IMR-90 (cell line): ENCODE data around the gene SRD5A3. TPM values are rescaled to one million over a fixed set of nuclear protein-coding genes. Genes with fewer than 3 reads are reported as not detected.

Experiments used
- ATAC-seq: fragments of 200-7000 bp; cut with Tn5 transposase; 2 replicates; pipeline ENCODE4 v1.9.1; 2020; ENCODE audit warnings: low read depth, mild to moderate bottlenecking, moderate library complexity
- BruUV-seq: library from RNA; stranded (reverse); fragments of 400-500 nt; replicated peaks from 2 replicates; lab custom pipeline; 2021; lab: Mats Ljungman, UMichigan
- CTCF ChIA-PET: fragments of 300-600 bp; formaldehyde crosslinking; extraction: SDS; loops from one replicate; lab custom pipeline; 2021; ENCODE audit warnings: antibody characterized with exemption; lab: Yijun Ruan, JAX
- POLR2A ChIA-PET: fragments of 300-600 bp; sonication (Branson Sonifier 250); formaldehyde crosslinking; loops from one replicate; lab custom pipeline; 2022; ENCODE audit warnings: antibody characterized with exemption; ENCODE audit not compliant: unreplicated experiment; lab: Charles Lee
- DNase-seq: peaks from one replicate; pipeline ENCODE4 v3.0.0; 2013
- H2AFZ ChIP-seq: replicated peaks from 2 replicates; pipeline ENCODE3; 2013; ENCODE audit warnings: low read length, mild to moderate bottlenecking; ENCODE audit not compliant: poor library complexity
- H2AK5ac ChIP-seq: 2 replicates; pipeline ENCODE4 v1.6.1; 2013; ENCODE audit warnings: low read depth, low read length, inconsistent platforms
- H2AK9ac ChIP-seq: replicated peaks from 2 replicates; pipeline ENCODE3; 2013; ENCODE audit warnings: mild to moderate bottlenecking, low read depth, low read length, moderate library complexity; ENCODE audit not compliant: poor library complexity
- H2BK120ac ChIP-seq: 2 replicates; pipeline ENCODE4 v1.6.1; 2013; ENCODE audit warnings: low read depth, low read length, inconsistent platforms
- H2BK15ac ChIP-seq: 3 replicates; pipeline ENCODE4 v1.6.1; 2013; ENCODE audit warnings: low read depth, low read length, inconsistent platforms
- H2BK20ac ChIP-seq: 2 replicates; pipeline ENCODE4 v1.6.1; 2013; ENCODE audit warnings: low read depth, mild to moderate bottlenecking, inconsistent platforms, low read length, moderate library complexity
- H2BK5ac ChIP-seq: 2 replicates; pipeline ENCODE4 v1.6.1; 2013; ENCODE audit warnings: mild to moderate bottlenecking, low read depth, low read length, inconsistent platforms; ENCODE audit not compliant: poor library complexity, severe bottlenecking
- H3K14ac ChIP-seq: replicated peaks from 2 replicates; pipeline ENCODE4 v1.6.1; 2013; ENCODE audit warnings: low read depth, low read length, inconsistent platforms
- H3K18ac ChIP-seq: 2 replicates; pipeline ENCODE4 v1.6.1; 2013; ENCODE audit warnings: low read depth, low read length, control low read depth
- H3K23ac ChIP-seq: 2 replicates; pipeline ENCODE4 v1.6.1; 2013; ENCODE audit warnings: low read depth, low read length, inconsistent platforms
- H3K27ac ChIP-seq: 2 replicates; pipeline ENCODE4 v1.5.1; 2013; ENCODE audit warnings: mild to moderate bottlenecking, control low read depth, low read length; ENCODE audit not compliant: insufficient read depth
- H3K27me3 ChIP-seq: 2 replicates; pipeline ENCODE4 v1.6.1; 2013; ENCODE audit warnings: low read length; ENCODE audit not compliant: control insufficient read depth, insufficient read depth
- H3K36me3 ChIP-seq: 2 replicates; pipeline ENCODE4 v1.6.1; 2013; ENCODE audit warnings: low read length, mixed read lengths; ENCODE audit not compliant: control insufficient read depth, insufficient read depth
- H3K4ac ChIP-seq: 2 replicates; pipeline ENCODE4 v1.6.1; 2013; ENCODE audit warnings: low read depth, low read length, inconsistent platforms
- H3K4me1 ChIP-seq: 2 replicates; pipeline ENCODE4 v1.6.1; 2013; ENCODE audit warnings: low read length, mixed read lengths; ENCODE audit not compliant: control insufficient read depth, insufficient read depth
- H3K4me2 ChIP-seq: 2 replicates; pipeline ENCODE4 v1.6.1; 2013; ENCODE audit warnings: low read depth, mild to moderate bottlenecking, control low read depth, low read length, moderate library complexity
- H3K4me3 ChIP-seq: 2 replicates; pipeline ENCODE4 v1.5.1; 2013; ENCODE audit warnings: low read depth, mild to moderate bottlenecking, control low read depth, low read length, moderate library complexity; ENCODE audit not compliant: insufficient read depth
- H3K56ac ChIP-seq: 2 replicates; pipeline ENCODE4 v1.6.1; 2013; ENCODE audit warnings: low read length, inconsistent platforms; ENCODE audit not compliant: insufficient read depth; ENCODE audit errors: extremely low read depth
- H3K79me1 ChIP-seq, 2 experiments: 2 replicates each; pipeline ENCODE4 v1.6.1; 2013; ENCODE audit warnings: low read length in 2 of 2, inconsistent platforms in 1 of 2, low read depth in 1 of 2
- H3K9ac ChIP-seq: 2 replicates; pipeline ENCODE4 v1.6.1; 2013; ENCODE audit warnings: low read depth, low read length, control low read depth
- H3K9me1 ChIP-seq: 2 replicates; pipeline ENCODE4 v1.6.1; 2013; ENCODE audit warnings: low read length, inconsistent platforms; ENCODE audit not compliant: insufficient read depth
- H3K9me3 ChIP-seq: 2 replicates; pipeline ENCODE4 v1.6.1; 2013; ENCODE audit warnings: low read length; ENCODE audit not compliant: control insufficient read depth, insufficient read depth
- H4K20me1 ChIP-seq: 2 replicates; pipeline ENCODE4 v1.6.1; 2013; ENCODE audit warnings: low read length, inconsistent platforms; ENCODE audit not compliant: insufficient read depth
- H4K5ac ChIP-seq: 2 replicates; pipeline ENCODE4 v1.6.1; 2013; ENCODE audit warnings: mild to moderate bottlenecking, low read depth, low read length, control low read depth
- H4K8ac ChIP-seq, 2 experiments: 2 replicates each; pipeline ENCODE4 v1.6.1; 2013; ENCODE audit warnings: low read depth in 2 of 2, low read length in 2 of 2, control low read depth in 1 of 2, inconsistent platforms in 1 of 2
- H4K91ac ChIP-seq: 2 replicates; pipeline ENCODE4 v1.6.1; 2013; ENCODE audit warnings: low read depth, low read length, inconsistent platforms; ENCODE audit not compliant: insufficient read depth
- BHLHE40 ChIP-seq: fragments of 150-350 bp; IDR thresholded peaks from 2 replicates; pipeline ENCODE4 v1.6.1; 2016; ENCODE audit warnings: mild to moderate bottlenecking, low read depth, low read length
- CEBPB ChIP-seq: IDR thresholded peaks from 2 replicates; pipeline ENCODE4 v1.6.1; 2012; ENCODE audit warnings: low read depth, low read length, improper control_type of control experiment
- CHD1 ChIP-seq: IDR thresholded peaks from 2 replicates; pipeline ENCODE4 v1.6.1; 2012; ENCODE audit warnings: low read depth, low read length, improper control_type of control experiment
- FOS ChIP-seq: fragments of 150-350 bp; IDR thresholded peaks from 2 replicates; pipeline ENCODE4 v1.6.1; 2016; ENCODE audit warnings: low read depth, low read length
- MAFK ChIP-seq: IDR thresholded peaks from 2 replicates; pipeline ENCODE4 v1.6.1; 2012; ENCODE audit warnings: low read depth, low read length, improper control_type of control experiment
- MAZ ChIP-seq: IDR thresholded peaks from 2 replicates; pipeline ENCODE4 v1.6.1; 2012; ENCODE audit warnings: low read depth, mild to moderate bottlenecking, low read length, improper control_type of control experiment, moderate library complexity, borderline replicate concordance
- MXI1 ChIP-seq: IDR thresholded peaks from 2 replicates; pipeline ENCODE4 v1.6.1; 2012; ENCODE audit warnings: low read depth, mild to moderate bottlenecking, low read length, moderate library complexity, borderline replicate concordance
- NFE2L2 ChIP-seq: fragments of 150-350 bp; IDR thresholded peaks from 2 replicates; pipeline ENCODE4 v1.6.1; 2016; ENCODE audit warnings: low read depth, mild to moderate bottlenecking, low read length
- POLR2A ChIP-seq: IDR thresholded peaks from 2 replicates; pipeline ENCODE4 v1.6.1; 2012; ENCODE audit warnings: mild to moderate bottlenecking, low read depth, low read length
- RAD21 ChIP-seq: IDR thresholded peaks from 2 replicates; pipeline ENCODE4 v1.6.1; 2012; ENCODE audit warnings: low read length, improper control_type of control experiment
- RCOR1 ChIP-seq: IDR thresholded peaks from 2 replicates; pipeline ENCODE4 v1.6.1; 2012; ENCODE audit warnings: mild to moderate bottlenecking, low read length, improper control_type of control experiment; ENCODE audit not compliant: insufficient replicate concordance
- RFX5 ChIP-seq: IDR thresholded peaks from 2 replicates; pipeline ENCODE4 v1.8.0; 2012; ENCODE audit warnings: low read depth, mild to moderate bottlenecking, low read length, moderate library complexity
- SMC3 ChIP-seq: fragments of 150-350 bp; IDR thresholded peaks from 2 replicates; pipeline ENCODE4 v1.6.1; 2016; ENCODE audit warnings: low read depth, mild to moderate bottlenecking, antibody characterized with exemption, low read length, moderate library complexity
- WGBS, 2 experiments: methylation state at CpG; one replicate each; pipeline versions ENCODE4 v1.1.5 to v1.1.7; 2013; ENCODE audit warnings: missing lambda C conversion rate in 2 of 2; ENCODE audit not compliant: insufficient read length in 1 of 2; ENCODE audit errors: extremely low coverage in 2 of 2; 5-methylcytosine and 5-hydroxymethylcytosine counted together
- dilution Hi-C: fragments of 300-500 bp; cut with HindIII; formaldehyde crosslinking; loops from one replicate; pipeline ENCODE4 v1.14.3; 2018; ENCODE audit warnings: low sequenced_read_pairs; ENCODE audit not compliant: unreplicated experiment
- in situ Hi-C: fragments of 300-500 bp; cut with MboI; formaldehyde crosslinking; loops from 3 replicates; pipeline ENCODE4 v1.14.3; 2019; ENCODE audit warnings: low sequenced_read_pairs, inconsistent platforms, mixed read lengths
- intact Hi-C: fragments of 100-400 bp; cut with micrococcal nuclease; formaldehyde crosslinking; loops from 2 replicates; pipeline ENCODE4 v1.10.0; 2022
- polyA plus RNA-seq, 3 experiments: library from polyadenylated mRNA; depleted of rRNA; stranded (reverse); fragments of >200 nt; gene quantifications; 2 replicates each; pipeline ENCODE4 v1.2.3, GENCODE V29; 2012; ENCODE audit warnings: low replicate concordance in 1 of 3
- total RNA-seq: library from RNA; depleted of rRNA; stranded (reverse); fragments of >200 nt; gene quantifications from 2 replicates; pipeline ENCODE4 v1.2.3, GENCODE V29; 2012
- TF ChIP-seq, protein P1 (sequence below): fragments of 150-350 bp; IDR thresholded peaks from 2 replicates; pipeline ENCODE4 v1.6.1; 2017; ENCODE audit warnings: mild to moderate bottlenecking, antibody characterized with exemption, low read length, low read depth
- TF ChIP-seq, protein P2 (sequence below): fragments of 150-350 bp; IDR thresholded peaks from 2 replicates; pipeline ENCODE4 v1.6.1; 2016; ENCODE audit warnings: low read depth, mild to moderate bottlenecking, low read length, moderate library complexity, borderline replicate concordance
- TF ChIP-seq, protein P3 (sequence below): conservative IDR thresholded peaks from 2 replicates; pipeline ENCODE4 v1.5.1; 2012; ENCODE audit warnings: mild to moderate bottlenecking, low read depth, low read length, improper control_type of control experiment

SRD5A3 gene
- total and polyA plus RNA-seq, 2 of the 4 experiments (the other 2 are of a cell fraction), result 5.6 to 6.8 TPM

DNA sequence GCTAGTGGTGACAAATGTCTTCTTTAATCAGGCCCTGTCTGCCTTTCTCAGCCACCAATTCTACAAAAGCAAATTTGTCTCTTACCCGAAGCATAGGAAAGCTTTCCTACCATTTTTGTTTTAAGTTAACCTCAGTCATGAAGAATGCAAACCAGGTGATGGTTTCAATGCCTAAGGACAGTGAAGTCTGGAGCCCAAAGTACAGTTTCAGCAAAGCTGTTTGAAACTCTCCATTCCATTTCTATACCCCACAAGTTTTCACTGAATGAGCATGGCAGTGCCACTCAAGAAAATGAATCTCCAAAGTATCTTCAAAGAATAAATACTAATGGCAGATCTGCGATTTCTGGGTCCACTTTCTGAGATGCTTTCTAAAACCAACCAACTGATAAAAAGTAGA is 23.9 kb downstream of the SRD5A3 start:
- no peak overlapping the region for H2AK5ac ChIP-seq
- no peak overlapping the region for H3K4me3 ChIP-seq
- H3K4ac ChIP-seq, result no peak overlapping the region
- H3K27me3 ChIP-seq, result no peaks in the 10 kb centered on the region
- no peak overlapping the region for H3K18ac ChIP-seq
- ChIA-PET CTCF (no interaction called here), POLR2A (no interaction called here)
- in situ Hi-C loops, result no loop called here
- WGBS, 2 experiments, result no CpG with 5 or more reads among the region's 2 CpGs
- no peak overlapping the region for H3K56ac ChIP-seq
- no peak overlapping the region for H4K8ac ChIP-seq
- DNase-seq, result no peak
- no peaks in the 10 kb centered on the region for H4K20me1 ChIP-seq
- H2BK15ac ChIP-seq, result no peak overlapping the region
- no peak overlapping the region for H4K5ac ChIP-seq
- peaks cover 4% of the 10 kb centered on the region; the same call in 1 of the 2 replicates for H3K4me1 ChIP-seq
- no peaks in the 10 kb centered on the region for H3K9me3 ChIP-seq
- H3K27ac ChIP-seq, result no peak overlapping the region
- H2BK20ac ChIP-seq, result no peak overlapping the region
- H4K91ac ChIP-seq, result no peak overlapping the region
- no peak overlapping the region for H3K23ac ChIP-seq
- dilution Hi-C loops, result no loop called here
- no peak for ATAC-seq
- H2AFZ ChIP-seq, result no peak overlapping the region
- intact Hi-C loops, result no loop called here
- TF ChIP-seq, protein P1, sequence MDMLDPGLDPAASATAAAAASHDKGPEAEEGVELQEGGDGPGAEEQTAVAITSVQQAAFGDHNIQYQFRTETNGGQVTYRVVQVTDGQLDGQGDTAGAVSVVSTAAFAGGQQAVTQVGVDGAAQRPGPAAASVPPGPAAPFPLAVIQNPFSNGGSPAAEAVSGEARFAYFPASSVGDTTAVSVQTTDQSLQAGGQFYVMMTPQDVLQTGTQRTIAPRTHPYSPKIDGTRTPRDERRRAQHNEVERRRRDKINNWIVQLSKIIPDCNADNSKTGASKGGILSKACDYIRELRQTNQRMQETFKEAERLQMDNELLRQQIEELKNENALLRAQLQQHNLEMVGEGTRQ, result no peak
- TF ChIP-seq MAZ (no peak), RAD21 (no peak), CEBPB (no peak), MXI1 (no peak), BHLHE40 (no peak), CHD1 (no peak), NFE2L2 (no peak), RFX5 (no peak), SMC3 (no peak), FOS (no peak), MAFK (no peak), RCOR1 (no peak), POLR2A (no peak)
- TF ChIP-seq, protein P2, sequence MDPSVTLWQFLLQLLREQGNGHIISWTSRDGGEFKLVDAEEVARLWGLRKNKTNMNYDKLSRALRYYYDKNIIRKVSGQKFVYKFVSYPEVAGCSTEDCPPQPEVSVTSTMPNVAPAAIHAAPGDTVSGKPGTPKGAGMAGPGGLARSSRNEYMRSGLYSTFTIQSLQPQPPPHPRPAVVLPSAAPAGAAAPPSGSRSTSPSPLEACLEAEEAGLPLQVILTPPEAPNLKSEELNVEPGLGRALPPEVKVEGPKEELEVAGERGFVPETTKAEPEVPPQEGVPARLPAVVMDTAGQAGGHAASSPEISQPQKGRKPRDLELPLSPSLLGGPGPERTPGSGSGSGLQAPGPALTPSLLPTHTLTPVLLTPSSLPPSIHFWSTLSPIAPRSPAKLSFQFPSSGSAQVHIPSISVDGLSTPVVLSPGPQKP, result no peak
- TF ChIP-seq, protein P3, sequence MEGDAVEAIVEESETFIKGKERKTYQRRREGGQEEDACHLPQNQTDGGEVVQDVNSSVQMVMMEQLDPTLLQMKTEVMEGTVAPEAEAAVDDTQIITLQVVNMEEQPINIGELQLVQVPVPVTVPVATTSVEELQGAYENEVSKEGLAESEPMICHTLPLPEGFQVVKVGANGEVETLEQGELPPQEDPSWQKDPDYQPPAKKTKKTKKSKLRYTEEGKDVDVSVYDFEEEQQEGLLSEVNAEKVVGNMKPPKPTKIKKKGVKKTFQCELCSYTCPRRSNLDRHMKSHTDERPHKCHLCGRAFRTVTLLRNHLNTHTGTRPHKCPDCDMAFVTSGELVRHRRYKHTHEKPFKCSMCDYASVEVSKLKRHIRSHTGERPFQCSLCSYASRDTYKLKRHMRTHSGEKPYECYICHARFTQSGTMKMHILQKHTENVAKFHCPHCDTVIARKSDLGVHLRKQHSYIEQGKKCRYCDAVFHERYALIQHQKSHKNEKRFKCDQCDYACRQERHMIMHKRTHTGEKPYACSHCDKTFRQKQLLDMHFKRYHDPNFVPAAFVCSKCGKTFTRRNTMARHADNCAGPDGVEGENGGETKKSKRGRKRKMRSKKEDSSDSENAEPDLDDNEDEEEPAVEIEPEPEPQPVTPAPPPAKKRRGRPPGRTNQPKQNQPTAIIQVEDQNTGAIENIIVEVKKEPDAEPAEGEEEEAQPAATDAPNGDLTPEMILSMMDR, result no peak
- H3K36me3 ChIP-seq, result no peaks in the 10 kb centered on the region
- no peak overlapping the region for H2BK120ac ChIP-seq
- no peaks in the 10 kb centered on the region; a peak in 1 of 4 replicates for H3K79me1 ChIP-seq
- BruUV-seq, result no TSS peak
- no peak overlapping the region for H3K14ac ChIP-seq
- H2BK5ac ChIP-seq, result no peak overlapping the region
- H2AK9ac ChIP-seq, result no peak overlapping the region
- no peak overlapping the region for H3K4me2 ChIP-seq
- H3K9me1 ChIP-seq, result no peaks in the 10 kb centered on the region
- H3K9ac ChIP-seq, result no peak overlapping the region
